ENCODE measurements around the gene LLGL2. TPM values are rescaled to one million over a fixed set of nuclear protein-coding genes. Genes with fewer than 3 reads are reported as not detected.
A peak's percentile ranks its signal among the peaks of the same experiment; 100 is the strongest.

Gene LLGL2
- total RNA-seq, 8 experiments from 2014 or later, result 0.60 to 6.1 (median 3.0) TPM

DNA sequence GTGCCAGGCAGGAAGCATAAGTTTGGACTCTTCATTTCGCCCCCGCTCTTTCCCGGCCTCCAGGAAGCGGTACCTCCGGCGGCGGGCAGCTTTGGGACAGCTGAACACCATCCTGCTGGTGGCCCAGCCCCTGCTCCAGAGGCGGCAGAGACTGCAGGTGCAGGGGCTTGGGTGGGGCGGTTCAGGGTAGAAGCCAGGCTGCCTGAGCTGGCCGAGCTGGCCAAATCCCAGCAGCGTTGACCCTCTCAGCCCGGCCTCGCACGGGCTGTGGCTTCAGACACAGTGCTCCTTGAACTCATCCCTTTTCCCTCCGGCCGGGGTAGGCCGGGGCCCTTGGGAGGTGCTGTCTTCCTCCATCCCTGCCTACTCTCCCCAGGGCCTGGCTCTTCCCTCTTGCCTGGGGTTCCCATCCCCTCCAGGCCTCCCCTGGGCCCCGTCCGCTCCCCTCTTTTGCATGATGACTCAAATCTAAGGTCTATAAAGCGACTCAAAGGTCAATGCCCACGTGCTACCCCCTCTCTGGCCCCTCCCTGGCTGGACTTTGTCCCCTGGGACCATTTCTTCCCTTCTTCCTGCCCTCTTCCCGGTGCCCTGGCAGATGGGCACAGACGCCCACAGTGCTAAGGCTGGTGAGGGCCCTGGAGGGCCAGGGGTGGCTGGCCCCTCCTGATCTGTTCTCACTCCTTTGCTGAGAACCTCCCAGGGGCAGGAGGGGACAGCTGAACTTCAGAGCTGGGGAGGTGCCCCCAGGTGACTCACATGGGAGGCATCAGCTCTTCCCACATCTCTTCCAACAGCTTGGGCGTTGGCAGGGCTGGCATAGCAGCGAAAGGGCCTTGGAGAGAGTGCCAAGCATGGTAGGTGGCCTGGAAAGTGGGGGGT, 84.8 kb downstream of the LLGL2 start:
- H3K27ac ChIP-seq, result no peak overlapping the region
- no peak overlapping the region for H3K4me3 ChIP-seq
- ATAC-seq (replicated peaks in 6 of 8), result peak in 6 of 8 experiments; percentile 8 to 86 (median 21)
- no peaks in the 10 kb centered on the region for H3K4me1 ChIP-seq (replicated peaks in 1 of 2)
- in situ Hi-C loops (cut with MboI; ENCODE audit: low pct_unique_long_range_greater_than_20kb in 2 of 9, low sequenced_read_pairs in 9 of 9, unreplicated experiment in 9 of 9), result no loop called here
- WGBS, 10 experiments, result 83 to 100% (median 94%) methylated on average over 1 to 8 of the region's 25 CpGs; no CpG with 5 or more reads in 6 of the 10 experiments

DNA sequence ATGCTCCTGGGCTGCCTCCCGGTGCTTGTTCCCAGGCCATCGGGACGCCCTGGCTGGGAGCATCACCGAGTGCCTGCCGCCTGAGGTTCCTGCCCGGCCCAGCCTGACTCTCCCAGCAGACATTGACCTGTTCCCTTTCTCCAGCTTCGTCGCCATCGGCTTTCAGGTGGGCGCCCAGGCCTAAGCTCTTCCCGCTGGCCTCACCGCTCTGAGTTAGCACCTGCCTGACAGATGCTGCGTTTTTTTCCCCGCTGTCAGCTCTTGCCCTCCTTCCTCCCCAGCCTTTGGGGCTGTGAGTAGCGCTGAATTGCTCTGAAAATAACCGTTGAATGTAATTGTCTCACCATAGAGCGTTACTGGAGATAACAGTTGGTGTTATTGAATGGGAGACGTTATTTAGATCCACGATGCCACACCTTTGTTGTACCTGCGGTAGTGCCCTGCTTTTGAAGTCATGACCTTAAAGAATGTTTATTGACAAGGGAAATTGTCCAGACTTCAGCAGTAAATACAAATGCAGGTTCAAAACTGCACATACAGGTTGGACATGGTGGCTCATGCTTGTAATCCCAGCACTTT, 86.4 kb downstream of the LLGL2 start:
- Histone ChIP-seq H3K4me3 (no peak overlapping the region), H3K4me1 (replicated peaks in 1 of 2) (no peaks in the 10 kb centered on the region), H3K27ac (no peak overlapping the region)
- in situ Hi-C loops (cut with MboI; ENCODE audit: low pct_unique_long_range_greater_than_20kb in 2 of 9, low sequenced_read_pairs in 9 of 9, unreplicated experiment in 9 of 9), result no loop called here
- WGBS, 10 experiments, result 50 to 100% (median 89%) methylated on average over 1 to 13 of the region's 20 CpGs; no CpG with 5 or more reads in 3 of the 10 experiments
- no peak for ATAC-seq (replicated peaks in 6 of 8)

DNA sequence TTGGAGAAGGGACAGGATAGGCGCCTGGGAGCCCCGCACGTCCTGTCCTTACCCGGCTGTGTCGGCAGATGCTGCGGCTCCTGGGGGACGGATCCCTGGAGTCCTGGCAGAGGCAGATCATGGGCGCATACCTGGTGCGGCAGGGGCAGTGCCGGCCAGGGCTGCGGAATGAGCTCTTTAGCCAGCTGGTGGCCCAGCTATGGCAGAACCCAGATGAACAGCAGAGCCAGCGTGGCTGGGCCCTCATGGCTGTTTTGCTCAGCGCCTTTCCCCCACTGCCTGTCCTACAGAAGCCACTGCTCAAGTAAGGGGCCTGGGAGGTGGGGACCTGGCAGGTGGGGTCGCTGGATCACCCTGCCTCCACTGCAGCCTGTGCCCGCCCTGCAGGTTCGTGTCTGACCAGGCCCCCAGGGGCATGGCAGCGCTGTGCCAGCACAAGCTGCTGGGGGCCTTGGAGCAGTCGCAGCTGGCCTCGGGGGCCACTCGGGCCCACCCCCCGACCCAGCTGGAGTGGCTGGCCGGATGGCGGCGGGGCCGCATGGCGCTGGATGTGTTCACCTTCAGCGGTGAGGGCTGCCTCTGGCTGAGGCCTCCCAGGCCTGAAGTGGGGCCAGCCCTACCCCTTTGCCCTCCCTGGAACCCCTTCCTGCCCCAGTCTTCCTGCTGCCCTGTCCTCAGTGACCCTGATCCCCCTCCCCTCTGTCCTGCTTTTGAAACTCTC, 87.6 kb downstream of the LLGL2 start:
- 70 to 100% (median 97%) methylated on average over 1 to 6 of the region's 27 CpGs; no CpG with 5 or more reads in 6 of the 10 experiments for WGBS, 10 experiments
- in situ Hi-C loops (cut with MboI; ENCODE audit: low pct_unique_long_range_greater_than_20kb in 2 of 9, low sequenced_read_pairs in 9 of 9, unreplicated experiment in 9 of 9), result no loop called here
- peak in 1 of 8 experiments; percentile 10 for ATAC-seq (replicated peaks in 6 of 8)
- no peaks in the 10 kb centered on the region for H3K4me1 ChIP-seq (replicated peaks in 1 of 2)
- no peak overlapping the region for H3K27ac ChIP-seq
- H3K4me3 ChIP-seq, result no peak overlapping the region

DNA sequence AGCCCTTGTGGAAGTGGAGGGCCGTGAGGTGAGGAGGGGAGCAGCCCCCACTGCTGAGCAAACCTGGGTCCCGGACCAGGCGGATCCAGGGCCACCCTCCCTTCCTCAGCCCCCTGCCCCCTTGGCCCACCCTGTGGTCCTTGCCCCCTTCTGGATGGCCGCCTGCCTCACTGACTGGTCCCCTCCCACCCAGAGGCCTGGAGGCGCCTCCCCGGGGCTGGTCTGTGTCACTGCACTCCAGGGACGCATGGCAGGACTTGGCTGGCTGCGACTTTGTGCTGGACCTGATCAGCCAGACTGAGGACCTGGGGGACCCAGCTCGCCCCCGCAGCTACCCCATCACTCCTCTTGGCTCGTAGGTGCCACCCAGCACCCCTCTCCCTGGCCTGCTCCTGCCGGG, 88.5 kb downstream of the LLGL2 start:
- in situ Hi-C loops (cut with MboI; ENCODE audit: low pct_unique_long_range_greater_than_20kb in 2 of 9, low sequenced_read_pairs in 9 of 9, unreplicated experiment in 9 of 9), result no loop called here
- WGBS, 10 experiments, result no CpG with 5 or more reads among the region's 12 CpGs
- H3K4me1 ChIP-seq (replicated peaks in 1 of 2), result no peaks in the 10 kb centered on the region
- no peak overlapping the region for H3K27ac ChIP-seq
- no peak overlapping the region for H3K4me3 ChIP-seq
- peak in 4 of 8 experiments; percentile 6 to 23 (median 16) for ATAC-seq (replicated peaks in 6 of 8)

DNA sequence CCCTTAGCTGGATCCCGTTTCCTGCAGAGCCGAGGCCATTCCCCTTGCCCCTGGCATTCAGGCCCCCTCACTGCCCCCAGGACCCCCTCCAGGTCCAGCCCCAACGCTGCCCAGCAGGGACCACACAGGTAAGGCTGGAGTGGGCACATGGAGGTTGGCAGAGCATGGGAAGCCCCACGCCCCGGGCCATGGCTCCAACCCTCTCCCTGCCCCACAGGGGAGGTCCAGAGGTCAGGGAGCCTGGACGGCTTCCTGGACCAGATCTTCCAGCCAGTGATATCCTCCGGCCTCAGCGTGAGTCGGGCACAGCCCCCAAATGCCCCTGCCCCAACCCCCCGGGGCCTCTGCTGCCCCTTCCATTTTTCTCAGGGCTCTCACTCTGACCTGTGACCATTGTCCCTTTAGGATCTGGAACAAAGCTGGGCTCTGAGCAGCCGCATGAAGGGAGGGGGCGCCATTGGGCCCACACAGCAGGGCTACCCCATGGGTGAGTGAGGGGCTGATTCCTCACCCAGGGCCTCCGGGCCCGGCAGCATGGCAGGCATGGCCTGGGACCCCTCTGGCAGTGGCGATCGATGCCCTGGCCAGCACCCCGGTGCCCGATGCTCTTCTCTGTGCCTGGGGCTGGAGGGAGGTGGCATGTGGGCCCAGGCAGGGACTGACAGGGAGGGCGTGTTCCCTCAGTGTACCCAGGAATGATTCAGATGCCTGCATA, 89.2 kb downstream of the LLGL2 start:
- ATAC-seq (replicated peaks in 6 of 8), result peak in 2 of 8 experiments; percentile 6
- Histone ChIP-seq H3K27ac (no peak overlapping the region), H3K4me1 (replicated peaks in 1 of 2) (no peaks in the 10 kb centered on the region), H3K4me3 (no peak overlapping the region)
- WGBS, 10 experiments, result 0 to 100% (median 89%) methylated on average over 1 to 4 of the region's 19 CpGs; no CpG with 5 or more reads in 7 of the 10 experiments
- in situ Hi-C loops (cut with MboI; ENCODE audit: low pct_unique_long_range_greater_than_20kb in 2 of 9, low sequenced_read_pairs in 9 of 9, unreplicated experiment in 9 of 9), result no loop called here

DNA sequence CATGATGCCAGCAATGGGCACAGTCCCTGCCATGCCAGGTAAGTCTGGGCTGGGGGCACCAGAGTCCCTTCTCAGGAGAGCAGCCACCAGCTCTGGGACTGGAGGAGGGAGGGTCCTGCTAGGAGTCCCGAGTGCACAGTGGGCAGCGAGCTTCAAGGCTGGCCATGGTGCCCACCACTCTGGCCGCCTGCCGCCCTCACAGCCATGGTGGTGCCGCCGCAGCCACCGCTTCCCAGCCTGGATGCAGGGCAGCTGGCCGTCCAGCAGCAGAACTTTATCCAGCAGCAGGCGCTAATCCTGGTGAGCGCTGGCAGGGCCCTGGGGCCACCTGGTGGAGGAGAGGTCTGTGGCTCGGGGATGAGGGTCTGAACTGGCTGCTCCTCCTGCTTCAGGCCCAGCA, 89.8 kb downstream of the LLGL2 start:
- H3K4me1 ChIP-seq (replicated peaks in 1 of 2), result no peaks in the 10 kb centered on the region
- 70 to 87% (median 80%) methylated on average over 2 to 7 of the region's 11 CpGs; no CpG with 5 or more reads in 7 of the 10 experiments for WGBS, 10 experiments
- in situ Hi-C loops (cut with MboI; ENCODE audit: low pct_unique_long_range_greater_than_20kb in 2 of 9, low sequenced_read_pairs in 9 of 9, unreplicated experiment in 9 of 9), result no loop called here
- ATAC-seq (replicated peaks in 6 of 8), result no peak
- H3K4me3 ChIP-seq, result no peak overlapping the region
- no peak overlapping the region for H3K27ac ChIP-seq

DNA sequence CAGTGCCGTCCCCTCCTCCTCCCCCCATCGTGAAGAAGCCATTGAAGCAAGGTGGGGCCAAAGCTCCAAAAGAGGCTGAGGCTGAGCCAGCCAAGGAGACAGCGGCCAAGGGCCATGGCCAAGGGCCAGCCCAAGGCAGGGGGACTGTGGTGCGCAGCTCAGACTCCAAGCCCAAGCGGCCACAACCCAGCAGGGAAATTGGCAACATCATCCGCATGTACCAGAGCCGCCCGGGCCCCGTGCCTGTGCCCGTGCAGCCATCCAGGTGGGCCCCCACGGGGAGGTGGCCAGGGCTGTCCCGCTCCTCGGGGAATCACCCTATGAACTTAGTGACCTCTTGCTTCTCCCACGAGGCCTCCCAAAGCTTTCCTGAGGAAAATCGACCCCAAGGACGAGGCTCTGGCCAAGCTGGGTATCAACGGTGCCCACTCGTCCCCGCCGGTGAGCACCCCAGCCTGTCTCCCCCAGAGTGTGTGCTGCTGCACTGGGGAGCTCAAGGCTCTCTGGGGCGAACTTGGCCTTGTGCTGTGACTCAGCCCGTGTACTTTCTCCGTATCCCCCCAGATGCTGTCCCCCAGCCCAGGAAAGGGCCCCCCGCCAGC, 91.1 kb downstream of the LLGL2 start:
- in situ Hi-C loops (cut with MboI; ENCODE audit: low pct_unique_long_range_greater_than_20kb in 2 of 9, low sequenced_read_pairs in 9 of 9, unreplicated experiment in 9 of 9), result no loop called here
- Histone ChIP-seq H3K4me1 (replicated peaks in 1 of 2) (peaks cover 0 to 4% of the 10 kb centered on the region in 2 donors), H3K27ac (no peak overlapping the region), H3K4me3 (no peak overlapping the region)
- WGBS, 10 experiments, result 20 to 100% (median 92%) methylated on average over 1 to 3 of the region's 24 CpGs; no CpG with 5 or more reads in 6 of the 10 experiments
- ATAC-seq (replicated peaks in 6 of 8), result no peak

DNA sequence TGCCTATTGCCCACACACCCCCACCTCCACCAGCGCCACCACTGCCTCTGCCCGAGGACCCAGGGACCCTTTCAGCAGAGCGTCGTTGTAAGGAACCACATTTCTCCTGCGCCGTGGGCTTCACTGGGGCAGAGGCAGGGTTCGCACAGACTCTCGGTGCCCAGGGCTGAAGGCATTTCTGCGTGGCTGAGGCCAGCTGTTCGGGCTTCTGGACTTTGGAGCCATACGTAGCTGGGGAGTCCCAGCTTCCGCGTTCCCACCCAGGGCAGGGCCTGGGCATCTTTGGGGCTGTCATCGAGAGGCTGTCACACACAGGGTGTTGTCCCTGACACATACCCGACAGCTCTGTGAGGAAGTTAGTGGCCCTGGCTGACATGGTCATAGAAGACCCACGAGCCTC, 91.7 kb downstream of the LLGL2 start:
- Histone ChIP-seq H3K4me3 (no peak overlapping the region), H3K4me1 (replicated peaks in 1 of 2) (peaks cover 4 to 10% of the 10 kb centered on the region in 2 donors), H3K27ac (no peak overlapping the region)
- in situ Hi-C loops (cut with MboI; ENCODE audit: low pct_unique_long_range_greater_than_20kb in 2 of 9, low sequenced_read_pairs in 9 of 9, unreplicated experiment in 9 of 9), result no loop called here
- WGBS, 10 experiments, result 49 to 96% (median 80%) methylated on average over 4 to 5 of the region's 16 CpGs; no CpG with 5 or more reads in 7 of the 10 experiments
- no peak for ATAC-seq (replicated peaks in 6 of 8)

DNA sequence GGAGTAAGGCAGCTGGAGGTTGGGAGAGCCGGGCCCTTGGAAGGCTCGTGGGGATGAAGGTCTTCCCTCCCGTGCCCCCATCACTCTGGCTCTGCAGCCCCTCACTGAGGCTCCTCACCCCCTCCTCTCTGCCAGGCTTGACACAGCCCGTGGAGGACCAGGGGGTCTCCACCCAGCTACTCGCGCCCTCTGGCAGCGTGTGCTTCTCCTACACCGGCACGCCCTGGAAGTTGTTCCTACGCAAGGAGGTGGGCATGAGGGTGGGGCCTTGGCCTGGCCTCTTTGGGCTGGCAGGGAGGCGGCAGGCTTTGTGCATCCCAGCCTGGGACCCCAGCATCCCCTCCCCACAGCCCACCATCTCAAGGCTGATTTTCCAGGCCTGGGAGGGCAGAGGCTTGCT, 92.2 kb downstream of the LLGL2 start:
- Histone ChIP-seq H3K4me3 (no peak overlapping the region), H3K27ac (no peak overlapping the region), H3K4me1 (replicated peaks in 1 of 2) (peaks cover 8 to 15% of the 10 kb centered on the region in 2 donors)
- ATAC-seq (replicated peaks in 6 of 8), result no peak
- in situ Hi-C loops (cut with MboI; ENCODE audit: low pct_unique_long_range_greater_than_20kb in 2 of 9, low sequenced_read_pairs in 9 of 9, unreplicated experiment in 9 of 9), result no loop called here
- WGBS, 10 experiments, result 70 to 100% methylated on average over 1 to 2 of the region's 11 CpGs; no CpG with 5 or more reads in 8 of the 10 experiments

DNA sequence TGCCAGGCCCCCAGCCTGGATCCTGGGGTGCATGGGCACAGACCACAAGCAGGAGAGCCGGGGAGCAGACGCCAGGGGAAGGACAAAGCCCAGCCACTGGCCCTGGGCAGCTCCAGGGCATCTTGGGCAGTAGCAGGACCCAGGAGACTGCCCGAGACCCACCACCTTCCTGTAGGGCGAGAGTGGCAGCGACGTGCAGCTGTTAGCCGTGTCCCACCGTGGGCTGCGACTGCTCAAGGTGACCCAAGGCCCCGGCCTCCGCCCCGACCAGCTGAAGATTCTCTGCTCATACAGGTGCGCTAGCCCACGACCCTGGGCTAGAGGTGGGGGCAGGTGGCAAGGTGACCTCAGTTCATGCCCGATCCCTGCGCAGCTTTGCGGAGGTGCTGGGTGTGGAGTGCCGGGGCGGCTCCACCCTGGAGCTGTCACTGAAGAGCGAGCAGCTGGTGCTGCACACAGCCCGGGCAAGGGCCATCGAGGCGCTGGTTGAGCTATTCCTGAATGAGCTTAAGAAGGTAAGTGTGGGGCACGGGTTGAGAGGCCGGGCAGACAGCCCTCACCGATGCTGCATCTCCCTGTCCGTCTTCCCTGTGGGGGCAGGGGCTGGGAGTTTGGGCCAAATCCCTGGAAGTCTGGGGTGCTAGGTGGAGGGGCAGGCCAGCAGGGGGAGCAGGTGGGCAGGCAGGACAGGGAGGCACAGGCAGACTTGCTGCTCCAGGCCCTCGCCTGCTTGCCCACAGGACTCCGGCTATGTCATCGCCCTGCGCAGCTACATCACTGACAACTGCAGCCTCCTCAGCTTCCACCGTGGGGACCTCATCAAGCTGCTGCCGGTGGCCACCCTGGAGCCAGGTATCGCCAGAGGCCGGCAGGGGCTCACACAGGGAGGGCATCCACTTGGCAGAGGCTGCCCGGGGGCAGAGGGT, 94.3 kb downstream of the LLGL2 start:
- in situ Hi-C loops (cut with MboI; ENCODE audit: low pct_unique_long_range_greater_than_20kb in 2 of 9, low sequenced_read_pairs in 9 of 9, unreplicated experiment in 9 of 9), result no loop called here
- Histone ChIP-seq H3K27ac (no peak overlapping the region), H3K4me1 (replicated peaks in 1 of 2) (peaks cover 11 to 15% of the 10 kb centered on the region in 2 donors), H3K4me3 (no peak overlapping the region)
- peak; percentile 26 to 69 (median 46) for ATAC-seq (replicated peaks in 6 of 8)
- WGBS, 10 experiments, result 63 to 82% (median 69%) methylated on average over 5 to 9 of the region's 36 CpGs; no CpG with 5 or more reads in 7 of the 10 experiments

DNA sequence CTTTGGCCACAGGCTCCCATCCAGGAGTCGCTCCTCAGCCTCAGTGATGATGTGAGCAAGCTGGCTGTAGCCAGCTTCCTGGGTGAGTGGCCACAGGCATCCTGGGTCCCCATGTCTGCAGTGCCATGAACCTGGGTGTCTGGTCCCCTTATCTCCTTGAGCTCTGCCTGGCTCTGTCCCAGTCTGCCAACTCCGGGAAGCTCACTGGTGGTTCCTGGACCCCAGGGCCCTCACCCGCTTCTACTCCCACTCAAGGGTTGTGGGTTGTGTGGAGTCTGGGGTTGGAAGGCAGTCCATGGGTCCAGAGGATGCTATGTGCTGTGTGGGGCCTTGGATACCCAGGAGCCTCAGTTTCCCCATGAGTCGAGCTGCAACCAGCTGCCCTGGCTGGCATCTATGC, 96.0 kb downstream of the LLGL2 start:
- H3K27ac ChIP-seq, result no peak overlapping the region
- in situ Hi-C loops (cut with MboI; ENCODE audit: low pct_unique_long_range_greater_than_20kb in 2 of 9, low sequenced_read_pairs in 9 of 9, unreplicated experiment in 9 of 9), result no loop called here
- WGBS, 10 experiments, result 90 to 100% methylated on average over 2 of the region's 4 CpGs; no CpG with 5 or more reads in 8 of the 10 experiments
- no peak overlapping the region for H3K4me3 ChIP-seq
- peaks cover 11 to 15% of the 10 kb centered on the region in 2 donors for H3K4me1 ChIP-seq (replicated peaks in 1 of 2)
- ATAC-seq (replicated peaks in 6 of 8), result no peak

All from motor neuron (in vitro differentiated cells).